GM23338 (cell line): ENCODE data around the gene PAN2. TPM values are rescaled to one million over a fixed set of nuclear protein-coding genes. Genes with fewer than 3 reads are reported as not detected.
A peak's percentile ranks its signal among the peaks of the same experiment; 100 is the strongest.

Source experiments
- ATAC-seq: fragments of 200-7000 bp; cut with Tn5 transposase; 3 replicates; pipeline ENCODE4 v1.9.1; 2020
- DNase-seq: peaks from one replicate; pipeline ENCODE4 v3.0.0-alpha.2; 2015; ENCODE audit warnings: low spot score
- H2AFZ ChIP-seq: fragments of 200-600 bp; sonication (generic); 2 replicates; pipeline ENCODE4 v1.8.0; 2016; ENCODE audit warnings: antibody characterized with exemption, mild to moderate bottlenecking, moderate library complexity
- H3F3A ChIP-seq: fragments of 200-600 bp; sonication (generic); replicated peaks from 2 replicates; pipeline ENCODE4 v1.8.0; 2017; ENCODE audit warnings: antibody characterized with exemption, mixed run types, low read depth
- H3K27ac ChIP-seq: fragments of 200-600 bp; sonication (generic); 2 replicates; pipeline ENCODE4 v1.6.1; 2016; ENCODE audit warnings: low read depth
- H3K27me3 ChIP-seq: fragments of 200-600 bp; sonication (generic); 2 replicates; pipeline ENCODE4 v1.8.0; 2016; ENCODE audit warnings: mild to moderate bottlenecking, mixed run types, moderate library complexity; ENCODE audit not compliant: insufficient read depth
- H3K36me3 ChIP-seq: fragments of 200-600 bp; sonication (generic); 2 replicates; pipeline ENCODE4 v1.8.0; 2016; ENCODE audit warnings: mild to moderate bottlenecking; ENCODE audit not compliant: insufficient read depth
- H3K4me1 ChIP-seq: fragments of 200-600 bp; sonication (generic); 2 replicates; pipeline ENCODE4 v1.8.0; 2016; ENCODE audit warnings: mild to moderate bottlenecking, moderate library complexity; ENCODE audit not compliant: insufficient read depth
- H3K4me2 ChIP-seq: fragments of 200-600 bp; sonication (generic); 2 replicates; pipeline ENCODE4 v1.7.1; 2017; ENCODE audit warnings: mixed run types
- H3K4me3 ChIP-seq: fragments of 200-600 bp; sonication (generic); 2 replicates; pipeline ENCODE4 v1.6.1; 2016; ENCODE audit warnings: mixed run types
- H3K79me2 ChIP-seq: fragments of 200-600 bp; sonication (generic); replicated peaks from 2 replicates; pipeline ENCODE4 v1.8.0; 2017; ENCODE audit warnings: mild to moderate bottlenecking; ENCODE audit not compliant: insufficient read depth
- H3K9me2 ChIP-seq: fragments of 200-600 bp; sonication (generic); 2 replicates; pipeline ENCODE4 v1.8.0; 2017; ENCODE audit not compliant: insufficient read depth
- H4K20me1 ChIP-seq: fragments of 200-600 bp; sonication (generic); replicated peaks from 2 replicates; pipeline ENCODE4 v1.8.0; 2017; ENCODE audit warnings: mild to moderate bottlenecking; ENCODE audit not compliant: insufficient read depth
- H3K27ac Mint-ChIP-seq: 2 replicates; pipeline ENCODE4 v1.8.0; 2020; ENCODE audit warnings: inconsistent platforms, mild to moderate bottlenecking, moderate library complexity, mixed read lengths
- H3K27me3 Mint-ChIP-seq: 3 replicates; pipeline ENCODE4 v1.8.0; 2022; ENCODE audit warnings: low read depth, mild to moderate bottlenecking, moderate library complexity, mixed read lengths, inconsistent platforms; ENCODE audit not compliant: insufficient read depth, poor library complexity
- H3K36me3 Mint-ChIP-seq: 3 replicates; pipeline ENCODE4 v1.8.0; 2021; ENCODE audit warnings: low read depth, mild to moderate bottlenecking, inconsistent platforms, moderate library complexity, mixed read lengths
- H3K4me1 Mint-ChIP-seq: 3 replicates; pipeline ENCODE4 v1.8.0; 2020; ENCODE audit warnings: mild to moderate bottlenecking, inconsistent platforms, mixed read lengths
- H3K4me3 Mint-ChIP-seq: 3 replicates; pipeline ENCODE4 v1.8.0; 2021; ENCODE audit warnings: moderate library complexity, mild to moderate bottlenecking, inconsistent platforms, mixed read lengths
- H3K9me3 Mint-ChIP-seq: 3 replicates; pipeline ENCODE4 v1.8.0; 2020; ENCODE audit warnings: moderate library complexity, mild to moderate bottlenecking, inconsistent platforms, mixed read lengths
- CREB1 ChIP-seq: fragments of 250-450 bp; sonication (Bioruptor Pico); IDR thresholded peaks from 2 replicates; pipeline ENCODE4 v1.5.0; 2020; ENCODE audit warnings: low read depth, mild to moderate bottlenecking, moderate library complexity
- EZH2 ChIP-seq: fragments of 200-600 bp; sonication (generic); IDR thresholded peaks from one replicate; pipeline ENCODE4 v1.8.0; 2017; ENCODE audit warnings: antibody characterized with exemption, mild to moderate bottlenecking, low read depth; ENCODE audit not compliant: unreplicated experiment
- EZH2phosphoT487 ChIP-seq: fragments of 200-600 bp; sonication (generic); IDR thresholded peaks from one replicate; pipeline ENCODE4 v1.8.1; 2018; ENCODE audit warnings: antibody characterized with exemption; ENCODE audit not compliant: unreplicated experiment
- JUNB ChIP-seq: IDR thresholded peaks from one replicate; pipeline ENCODE4 v1.6.1; 2016; ENCODE audit warnings: antibody characterized with exemption; ENCODE audit not compliant: unreplicated experiment
- NANOG ChIP-seq: IDR thresholded peaks from 2 replicates; pipeline ENCODE4 v1.6.1; 2016; ENCODE audit warnings: antibody characterized with exemption, borderline replicate concordance
- POLR2AphosphoS5 ChIP-seq: IDR thresholded peaks from 2 replicates; pipeline ENCODE4 v1.6.1; 2016; ENCODE audit warnings: antibody characterized with exemption, low read depth
- STAT1 ChIP-seq: IDR thresholded peaks from one replicate; pipeline ENCODE4 v1.6.1; 2016; ENCODE audit warnings: antibody characterized with exemption; ENCODE audit not compliant: unreplicated experiment
- ZNF114 ChIP-seq: fragments of 250-450 bp; sonication (Bioruptor Pico); IDR thresholded peaks from 2 replicates; pipeline ENCODE4 v1.5.0; 2020; ENCODE audit warnings: mild to moderate bottlenecking, moderate library complexity
- ZNF331 ChIP-seq: fragments of 250-450 bp; sonication (Bioruptor Pico); IDR thresholded peaks from 2 replicates; pipeline ENCODE4 v1.5.0; 2020; ENCODE audit warnings: low read depth, mild to moderate bottlenecking, moderate library complexity
- polyA plus RNA-seq: library from polyadenylated mRNA; unstranded; fragments of >200 nt; fragmentation: Nextera tagmentation; extraction: Ambion mirVana; gene quantifications from 2 replicates; pipeline ENCODE4 v1.2.1, GENCODE V29; 2016
- total RNA-seq: library from RNA; depleted of rRNA; stranded (reverse); fragments of >200 nt; shearing (Covaris generic); gene quantifications from 2 replicates; pipeline ENCODE4 v1.2.3, GENCODE V29; 2014
- TF ChIP-seq, protein P1 (sequence below), 2 experiments: fragments of 200-600 bp in 1 of 2; sonication (generic) in 1 of 2; conservative IDR thresholded peaks; 2 replicates each; pipeline versions ENCODE4 v1.5.1 to v1.6.1; 2016 to 2017; ENCODE audit warnings: antibody characterized with exemption in 2 of 2, low read depth in 2 of 2, mild to moderate bottlenecking in 2 of 2, moderate library complexity in 1 of 2
- TF ChIP-seq, protein P2 (sequence below): IDR thresholded peaks from 2 replicates; pipeline ENCODE4 v1.6.1; 2016; ENCODE audit warnings: antibody characterized with exemption
- TF ChIP-seq, protein P3 (sequence below): IDR thresholded peaks from one replicate; pipeline ENCODE4 v1.6.1; 2018; ENCODE audit warnings: antibody characterized with exemption; ENCODE audit not compliant: unreplicated experiment
- TF ChIP-seq, protein P4 (sequence below): fragments of 250-450 bp; sonication (Bioruptor Pico); IDR thresholded peaks from 2 replicates; pipeline ENCODE4 v1.5.0; 2020; ENCODE audit warnings: mild to moderate bottlenecking, moderate library complexity

Gene PAN2
- total and polyA plus RNA-seq, 2 experiments from 2014 or later = 11.5 to 27.2 TPM

DNA sequence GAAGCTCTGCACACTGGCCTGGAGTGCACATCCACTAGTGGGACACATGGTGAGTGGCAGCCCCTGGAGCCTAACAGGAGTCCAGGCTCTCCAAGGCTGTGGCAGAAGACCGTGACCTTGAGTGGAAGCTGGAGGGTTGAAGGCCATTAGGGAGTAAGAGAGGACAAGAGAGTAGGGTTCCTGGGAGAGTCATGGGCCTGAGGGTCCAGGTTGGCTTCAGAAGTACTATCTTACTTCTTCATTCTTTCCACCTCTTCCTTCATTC lies 5.3 kb upstream of the PAN2 start:
- ATAC-seq (no peak), DNase-seq (no peak)
- H3K79me2 ChIP-seq = no peaks in the 10 kb centered on the region
- no peaks in the 10 kb centered on the region for H3K27me3 ChIP-seq
- TF ChIP-seq, protein P1, sequence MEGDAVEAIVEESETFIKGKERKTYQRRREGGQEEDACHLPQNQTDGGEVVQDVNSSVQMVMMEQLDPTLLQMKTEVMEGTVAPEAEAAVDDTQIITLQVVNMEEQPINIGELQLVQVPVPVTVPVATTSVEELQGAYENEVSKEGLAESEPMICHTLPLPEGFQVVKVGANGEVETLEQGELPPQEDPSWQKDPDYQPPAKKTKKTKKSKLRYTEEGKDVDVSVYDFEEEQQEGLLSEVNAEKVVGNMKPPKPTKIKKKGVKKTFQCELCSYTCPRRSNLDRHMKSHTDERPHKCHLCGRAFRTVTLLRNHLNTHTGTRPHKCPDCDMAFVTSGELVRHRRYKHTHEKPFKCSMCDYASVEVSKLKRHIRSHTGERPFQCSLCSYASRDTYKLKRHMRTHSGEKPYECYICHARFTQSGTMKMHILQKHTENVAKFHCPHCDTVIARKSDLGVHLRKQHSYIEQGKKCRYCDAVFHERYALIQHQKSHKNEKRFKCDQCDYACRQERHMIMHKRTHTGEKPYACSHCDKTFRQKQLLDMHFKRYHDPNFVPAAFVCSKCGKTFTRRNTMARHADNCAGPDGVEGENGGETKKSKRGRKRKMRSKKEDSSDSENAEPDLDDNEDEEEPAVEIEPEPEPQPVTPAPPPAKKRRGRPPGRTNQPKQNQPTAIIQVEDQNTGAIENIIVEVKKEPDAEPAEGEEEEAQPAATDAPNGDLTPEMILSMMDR (conservative IDR thresholded peaks at IDR 0.05; ENCODE audit: low read depth in 2 of 2) = no peak
- no peak for TF ChIP-seq EZH2phosphoT487
- TF ChIP-seq, protein P2, sequence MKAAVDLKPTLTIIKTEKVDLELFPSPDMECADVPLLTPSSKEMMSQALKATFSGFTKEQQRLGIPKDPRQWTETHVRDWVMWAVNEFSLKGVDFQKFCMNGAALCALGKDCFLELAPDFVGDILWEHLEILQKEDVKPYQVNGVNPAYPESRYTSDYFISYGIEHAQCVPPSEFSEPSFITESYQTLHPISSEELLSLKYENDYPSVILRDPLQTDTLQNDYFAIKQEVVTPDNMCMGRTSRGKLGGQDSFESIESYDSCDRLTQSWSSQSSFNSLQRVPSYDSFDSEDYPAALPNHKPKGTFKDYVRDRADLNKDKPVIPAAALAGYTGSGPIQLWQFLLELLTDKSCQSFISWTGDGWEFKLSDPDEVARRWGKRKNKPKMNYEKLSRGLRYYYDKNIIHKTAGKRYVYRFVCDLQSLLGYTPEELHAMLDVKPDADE = no peak
- TF ChIP-seq POLR2AphosphoS5 = no peak
- no peak for TF ChIP-seq NANOG
- no peak for TF ChIP-seq ZNF114
- no peak for TF ChIP-seq EZH2
- TF ChIP-seq, protein P3, sequence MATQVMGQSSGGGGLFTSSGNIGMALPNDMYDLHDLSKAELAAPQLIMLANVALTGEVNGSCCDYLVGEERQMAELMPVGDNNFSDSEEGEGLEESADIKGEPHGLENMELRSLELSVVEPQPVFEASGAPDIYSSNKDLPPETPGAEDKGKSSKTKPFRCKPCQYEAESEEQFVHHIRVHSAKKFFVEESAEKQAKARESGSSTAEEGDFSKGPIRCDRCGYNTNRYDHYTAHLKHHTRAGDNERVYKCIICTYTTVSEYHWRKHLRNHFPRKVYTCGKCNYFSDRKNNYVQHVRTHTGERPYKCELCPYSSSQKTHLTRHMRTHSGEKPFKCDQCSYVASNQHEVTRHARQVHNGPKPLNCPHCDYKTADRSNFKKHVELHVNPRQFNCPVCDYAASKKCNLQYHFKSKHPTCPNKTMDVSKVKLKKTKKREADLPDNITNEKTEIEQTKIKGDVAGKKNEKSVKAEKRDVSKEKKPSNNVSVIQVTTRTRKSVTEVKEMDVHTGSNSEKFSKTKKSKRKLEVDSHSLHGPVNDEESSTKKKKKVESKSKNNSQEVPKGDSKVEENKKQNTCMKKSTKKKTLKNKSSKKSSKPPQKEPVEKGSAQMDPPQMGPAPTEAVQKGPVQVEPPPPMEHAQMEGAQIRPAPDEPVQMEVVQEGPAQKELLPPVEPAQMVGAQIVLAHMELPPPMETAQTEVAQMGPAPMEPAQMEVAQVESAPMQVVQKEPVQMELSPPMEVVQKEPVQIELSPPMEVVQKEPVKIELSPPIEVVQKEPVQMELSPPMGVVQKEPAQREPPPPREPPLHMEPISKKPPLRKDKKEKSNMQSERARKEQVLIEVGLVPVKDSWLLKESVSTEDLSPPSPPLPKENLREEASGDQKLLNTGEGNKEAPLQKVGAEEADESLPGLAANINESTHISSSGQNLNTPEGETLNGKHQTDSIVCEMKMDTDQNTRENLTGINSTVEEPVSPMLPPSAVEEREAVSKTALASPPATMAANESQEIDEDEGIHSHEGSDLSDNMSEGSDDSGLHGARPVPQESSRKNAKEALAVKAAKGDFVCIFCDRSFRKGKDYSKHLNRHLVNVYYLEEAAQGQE = no peak
- TF ChIP-seq, protein P4, sequence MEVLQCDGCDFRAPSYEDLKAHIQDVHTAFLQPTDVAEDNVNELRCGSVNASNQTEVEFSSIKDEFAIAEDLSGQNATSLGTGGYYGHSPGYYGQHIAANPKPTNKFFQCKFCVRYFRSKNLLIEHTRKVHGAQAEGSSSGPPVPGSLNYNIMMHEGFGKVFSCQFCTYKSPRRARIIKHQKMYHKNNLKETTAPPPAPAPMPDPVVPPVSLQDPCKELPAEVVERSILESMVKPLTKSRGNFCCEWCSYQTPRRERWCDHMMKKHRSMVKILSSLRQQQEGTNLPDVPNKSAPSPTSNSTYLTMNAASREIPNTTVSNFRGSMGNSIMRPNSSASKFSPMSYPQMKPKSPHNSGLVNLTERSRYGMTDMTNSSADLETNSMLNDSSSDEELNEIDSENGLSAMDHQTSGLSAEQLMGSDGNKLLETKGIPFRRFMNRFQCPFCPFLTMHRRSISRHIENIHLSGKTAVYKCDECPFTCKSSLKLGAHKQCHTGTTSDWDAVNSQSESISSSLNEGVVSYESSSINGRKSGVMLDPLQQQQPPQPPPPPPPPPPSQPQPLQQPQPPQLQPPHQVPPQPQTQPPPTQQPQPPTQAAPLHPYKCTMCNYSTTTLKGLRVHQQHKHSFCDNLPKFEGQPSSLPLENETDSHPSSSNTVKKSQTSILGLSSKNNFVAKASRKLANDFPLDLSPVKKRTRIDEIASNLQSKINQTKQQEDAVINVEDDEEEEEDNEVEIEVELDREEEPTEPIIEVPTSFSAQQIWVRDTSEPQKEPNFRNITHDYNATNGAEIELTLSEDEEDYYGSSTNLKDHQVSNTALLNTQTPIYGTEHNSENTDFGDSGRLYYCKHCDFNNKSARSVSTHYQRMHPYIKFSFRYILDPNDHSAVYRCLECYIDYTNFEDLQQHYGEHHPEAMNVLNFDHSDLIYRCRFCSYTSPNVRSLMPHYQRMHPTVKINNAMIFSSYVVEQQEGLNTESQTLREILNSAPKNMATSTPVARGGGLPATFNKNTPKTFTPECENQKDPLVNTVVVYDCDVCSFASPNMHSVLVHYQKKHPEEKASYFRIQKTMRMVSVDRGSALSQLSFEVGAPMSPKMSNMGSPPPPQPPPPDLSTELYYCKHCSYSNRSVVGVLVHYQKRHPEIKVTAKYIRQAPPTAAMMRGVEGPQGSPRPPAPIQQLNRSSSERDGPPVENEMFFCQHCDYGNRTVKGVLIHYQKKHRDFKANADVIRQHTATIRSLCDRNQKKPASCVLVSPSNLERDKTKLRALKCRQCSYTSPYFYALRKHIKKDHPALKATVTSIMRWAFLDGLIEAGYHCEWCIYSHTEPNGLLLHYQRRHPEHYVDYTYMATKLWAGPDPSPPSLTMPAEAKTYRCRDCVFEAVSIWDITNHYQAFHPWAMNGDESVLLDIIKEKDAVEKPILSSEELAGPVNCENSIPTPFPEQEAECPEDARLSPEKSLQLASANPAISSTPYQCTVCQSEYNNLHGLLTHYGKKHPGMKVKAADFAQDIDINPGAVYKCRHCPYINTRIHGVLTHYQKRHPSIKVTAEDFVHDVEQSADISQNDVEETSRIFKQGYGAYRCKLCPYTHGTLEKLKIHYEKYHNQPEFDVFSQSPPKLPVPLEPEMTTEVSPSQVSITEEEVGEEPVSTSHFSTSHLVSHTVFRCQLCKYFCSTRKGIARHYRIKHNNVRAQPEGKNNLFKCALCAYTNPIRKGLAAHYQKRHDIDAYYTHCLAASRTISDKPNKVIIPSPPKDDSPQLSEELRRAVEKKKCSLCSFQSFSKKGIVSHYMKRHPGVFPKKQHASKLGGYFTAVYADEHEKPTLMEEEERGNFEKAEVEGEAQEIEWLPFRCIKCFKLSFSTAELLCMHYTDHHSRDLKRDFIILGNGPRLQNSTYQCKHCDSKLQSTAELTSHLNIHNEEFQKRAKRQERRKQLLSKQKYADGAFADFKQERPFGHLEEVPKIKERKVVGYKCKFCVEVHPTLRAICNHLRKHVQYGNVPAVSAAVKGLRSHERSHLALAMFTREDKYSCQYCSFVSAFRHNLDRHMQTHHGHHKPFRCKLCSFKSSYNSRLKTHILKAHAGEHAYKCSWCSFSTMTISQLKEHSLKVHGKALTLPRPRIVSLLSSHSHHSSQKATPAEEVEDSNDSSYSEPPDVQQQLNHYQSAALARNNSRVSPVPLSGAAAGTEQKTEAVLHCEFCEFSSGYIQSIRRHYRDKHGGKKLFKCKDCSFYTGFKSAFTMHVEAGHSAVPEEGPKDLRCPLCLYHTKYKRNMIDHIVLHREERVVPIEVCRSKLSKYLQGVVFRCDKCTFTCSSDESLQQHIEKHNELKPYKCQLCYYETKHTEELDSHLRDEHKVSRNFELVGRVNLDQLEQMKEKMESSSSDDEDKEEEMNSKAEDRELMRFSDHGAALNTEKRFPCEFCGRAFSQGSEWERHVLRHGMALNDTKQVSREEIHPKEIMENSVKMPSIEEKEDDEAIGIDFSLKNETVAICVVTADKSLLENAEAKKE (CRISPR knock-in tag) = no peak
- no peak for TF ChIP-seq JUNB
- TF ChIP-seq ZNF331 (CRISPR knock-in tag) = no peak
- TF ChIP-seq CREB1 (CRISPR knock-in tag) = no peak
- TF ChIP-seq STAT1 = no peak
- no peaks in the 10 kb centered on the region for H3K9me3 Mint-ChIP-seq
- H3K4me2 ChIP-seq = peak overlapping the region; percentile 76
- H3K36me3 ChIP-seq = no peaks in the 10 kb centered on the region
- peaks cover 32% of the 10 kb centered on the region for H3K4me1 Mint-ChIP-seq
- peak overlapping the region; percentile 64; the same call in 2 of the 3 replicates for H3K4me3 Mint-ChIP-seq
- H3K36me3 Mint-ChIP-seq = peaks cover 11% of the 10 kb centered on the region; the same call in 2 of the 3 replicates
- H3K27ac Mint-ChIP-seq = peak overlapping the region; percentile 92
- H3K9me2 ChIP-seq = peaks cover 19% of the 10 kb centered on the region
- H3K27me3 Mint-ChIP-seq = peaks cover 5% of the 10 kb centered on the region
- peak overlapping the region; percentile 42 for H3K4me3 ChIP-seq
- no peak overlapping the region for H2AFZ ChIP-seq
- peaks cover 26% of the 10 kb centered on the region for H3K4me1 ChIP-seq
- H4K20me1 ChIP-seq = no peaks in the 10 kb centered on the region
- peaks cover 17% of the 10 kb centered on the region; the same call in 1 of the 2 replicates for H3F3A ChIP-seq
- peak overlapping the region; percentile 43 for H3K27ac ChIP-seq
